GM20431 (cell line): ENCODE data around the gene PPP1R2B.
"Not testable (repeated sequence)": the region's sequence is repeated elsewhere in the genome, so short reads cannot be mapped to it uniquely, and the experiment has no call there.

Source experiments
- in situ Hi-C: fragments of 300-500 bp; cut with MseI, MboI; formaldehyde crosslinking; loops from one replicate; pipeline ENCODE4 v1.15.0; 2020; ENCODE audit warnings: low sequenced_read_pairs; ENCODE audit not compliant: unreplicated experiment

The PPP1R2B gene

GRCh38 chr5:156850206-156850751 lies at the start of gene PPP1R2B:
TSS of gene PPP1R2B (plus strand) at chr5:156850295. CDS start at chr5:156850563, 268 bp downstream.
- in situ Hi-C loops = no loop called here

GRCh38 chr5:156800929-156801328 lies 49.2 kb upstream of the PPP1R2B start:
- in situ Hi-C loops = loop anchor here (25.0 kb wide), 1 partner anchor 864 kb away; no protein-coding TSS in a partner anchor

GRCh38 chr5:156802501-156802900 lies 47.6 kb upstream of the PPP1R2B start:
- in situ Hi-C loops = loop anchor here (25.0 kb wide), 1 partner anchor 865 kb away; no protein-coding TSS in a partner anchor

- in situ Hi-C loops = loop anchor here (25.0 kb wide), 1 partner anchor 866 kb away; no protein-coding TSS in a partner anchor
Observed at GRCh38 chr5:156803404-156803803, 46.7 kb upstream of the PPP1R2B start.

- in situ Hi-C loops = loop anchor here (25.0 kb wide), 1 partner anchor 876 kb away; no protein-coding TSS in a partner anchor
Observed at GRCh38 chr5:156812959-156813358, 37.1 kb upstream of the PPP1R2B start.

GRCh38 chr5:156815988-156816599 lies 34.0 kb upstream of the PPP1R2B start:
- in situ Hi-C loops = loop anchor here (25.0 kb wide), 1 partner anchor 879 kb away; no protein-coding TSS in a partner anchor

- in situ Hi-C loops = loop anchor here (25.0 kb wide), 1 partner anchor 882 kb away; no protein-coding TSS in a partner anchor
Observed at GRCh38 chr5:156819537-156819936, 30.6 kb upstream of the PPP1R2B start.

GRCh38 chr5:156819967-156820581 lies 30.0 kb upstream of the PPP1R2B start:
- in situ Hi-C loops = loop anchor here (25.0 kb wide), 1 partner anchor 883 kb away; no protein-coding TSS in a partner anchor

- in situ Hi-C loops = loop anchor here (25.0 kb wide), 1 partner anchor 887 kb away; no protein-coding TSS in a partner anchor
Observed at GRCh38 chr5:156824241-156824640, 25.9 kb upstream of the PPP1R2B start.

- in situ Hi-C loops = loop anchor here (25.0 kb wide), 1 partner anchor 887 kb away; no protein-coding TSS in a partner anchor
Observed at GRCh38 chr5:156824800-156825199, 25.3 kb upstream of the PPP1R2B start.

- in situ Hi-C loops = no loop called here
Observed at GRCh38 chr5:156825688-156826087, 24.4 kb upstream of the PPP1R2B start.

- in situ Hi-C loops = no loop called here
Observed at GRCh38 chr5:156826150-156826549, 23.9 kb upstream of the PPP1R2B start.

- in situ Hi-C loops = no loop called here
Observed at GRCh38 chr5:156834916-156835315, 15.2 kb upstream of the PPP1R2B start.

GRCh38 chr5:156835905-156836304 lies 14.2 kb upstream of the PPP1R2B start:
- in situ Hi-C loops = no loop called here

- in situ Hi-C loops = no loop called here
Observed at GRCh38 chr5:156836846-156837245, 13.2 kb upstream of the PPP1R2B start.

- in situ Hi-C loops = no loop called here
Observed at GRCh38 chr5:156838961-156839360, 11.1 kb upstream of the PPP1R2B start.

- in situ Hi-C loops = no loop called here
Observed at GRCh38 chr5:156841737-156842136, 8.4 kb upstream of the PPP1R2B start.

GRCh38 chr5:156846914-156847313 lies 3.2 kb upstream of the PPP1R2B start:
- in situ Hi-C loops = no loop called here

- in situ Hi-C loops = not testable (repeated sequence)
Observed at GRCh38 chr5:156848447-156848846, 1.6 kb upstream of the PPP1R2B start.

GRCh38 chr5:156851880-156852279 lies 1.8 kb downstream of the PPP1R2B start:
- in situ Hi-C loops = no loop called here

- in situ Hi-C loops = not testable (repeated sequence)
Observed at GRCh38 chr5:156853055-156853454, 3.0 kb downstream of the PPP1R2B start.
